NT2/D1 (cell line): ENCODE measurements around the gene PMAIP1.
A peak's percentile ranks its signal among the peaks of the same experiment; 100 is the strongest.

Experiments
- DNase-seq: peaks from one replicate; pipeline ENCODE4 v3.0.0-alpha.2; 2011; ENCODE audit warnings: low read depth, low spot score
- H3K27me3 ChIP-seq: 2 replicates; pipeline ENCODE4 v1.6.0; 2011; ENCODE audit warnings: mild to moderate bottlenecking; ENCODE audit not compliant: insufficient read length, insufficient read depth
- H3K36me3 ChIP-seq: 2 replicates; pipeline ENCODE4 v1.6.1; 2011; ENCODE audit warnings: mild to moderate bottlenecking, low read length, mixed read lengths; ENCODE audit not compliant: insufficient read depth, insufficient read length
- H3K4me1 ChIP-seq: 2 replicates; pipeline ENCODE4 v1.5.1; 2011; ENCODE audit not compliant: insufficient read depth, insufficient read length
- H3K4me3 ChIP-seq: 2 replicates; pipeline ENCODE4 v1.5.1; 2011; ENCODE audit warnings: low read depth; ENCODE audit not compliant: insufficient read length
- H3K9ac ChIP-seq: 2 replicates; pipeline ENCODE4 v1.6.0; 2011; ENCODE audit warnings: low read depth; ENCODE audit not compliant: insufficient read length
- H3K9me3 ChIP-seq: 2 replicates; pipeline ENCODE4 v1.5.1; 2011; ENCODE audit warnings: mild to moderate bottlenecking, low read length; ENCODE audit not compliant: insufficient read depth
- SUZ12 ChIP-seq: IDR thresholded peaks from 2 replicates; pipeline ENCODE4 v1.6.1; 2011; ENCODE audit not compliant: insufficient read length, insufficient read depth; ENCODE audit errors: extremely low read depth
- YY1 ChIP-seq: IDR thresholded peaks from 2 replicates; pipeline ENCODE4 v1.6.1; 2011; ENCODE audit not compliant: insufficient read length, insufficient read depth
- ZNF274 ChIP-seq: IDR thresholded peaks from 2 replicates; pipeline ENCODE4 v1.6.1; 2011; ENCODE audit warnings: mild to moderate bottlenecking, low read depth, low read length

Gene PMAIP1

GRCh38 chr18:59902131-59902992, 2.6 kb downstream of the PMAIP1 start:
- Histone ChIP-seq H3K36me3 (peaks cover 20% of the 10 kb centered on the region), H3K4me3 (peak overlapping the region; percentile 83), H3K4me1 (no peaks in the 10 kb centered on the region), H3K9ac (no peak overlapping the region), H3K27me3 (no peaks in the 10 kb centered on the region), H3K9me3 (no peaks in the 10 kb centered on the region)
- no peak for DNase-seq
- TF ChIP-seq SUZ12 (no peak), YY1 (no peak), ZNF274 (no peak)

- H3K4me3 ChIP-seq = no peak overlapping the region
- no peaks in the 10 kb centered on the region for H3K9me3 ChIP-seq
- H3K9ac ChIP-seq = no peak overlapping the region
- H3K36me3 ChIP-seq = peaks cover 20% of the 10 kb centered on the region
- TF ChIP-seq ZNF274 (no peak), YY1 (no peak), SUZ12 (no peak)
- DNase-seq = no peak
- no peaks in the 10 kb centered on the region for H3K27me3 ChIP-seq
- no peaks in the 10 kb centered on the region for H3K4me1 ChIP-seq
These were observed 3.3 kb downstream of the PMAIP1 start for GRCh38 chr18:59902993-59903610.

- no peaks in the 10 kb centered on the region for H3K9me3 ChIP-seq
- H3K36me3 ChIP-seq = peaks cover 20% of the 10 kb centered on the region
- no peak for TF ChIP-seq ZNF274
- no peak for TF ChIP-seq YY1
- TF ChIP-seq SUZ12 = no peak
- no peak overlapping the region for H3K4me3 ChIP-seq
- no peak for DNase-seq
- H3K4me1 ChIP-seq = no peaks in the 10 kb centered on the region
- no peaks in the 10 kb centered on the region for H3K27me3 ChIP-seq
- H3K9ac ChIP-seq = no peak overlapping the region
These were observed 4.3 kb downstream of the PMAIP1 start for GRCh38 chr18:59904011-59904601.

- Histone ChIP-seq H3K4me1 (no peaks in the 10 kb centered on the region), H3K36me3 (peaks cover 20% of the 10 kb centered on the region), H3K4me3 (no peak overlapping the region), H3K9ac (no peak overlapping the region), H3K27me3 (no peaks in the 10 kb centered on the region), H3K9me3 (no peaks in the 10 kb centered on the region)
- TF ChIP-seq ZNF274 (no peak), YY1 (no peak), SUZ12 (no peak)
- DNase-seq = no peak
These were observed 5.9 kb downstream of the PMAIP1 start for GRCh38 chr18:59905686-59906091.

- no peak for TF ChIP-seq SUZ12
- TF ChIP-seq ZNF274 = no peak
- TF ChIP-seq YY1 = no peak
- Histone ChIP-seq H3K27me3 (no peaks in the 10 kb centered on the region), H3K9ac (no peak overlapping the region), H3K4me1 (no peaks in the 10 kb centered on the region), H3K36me3 (peaks cover 20% of the 10 kb centered on the region), H3K9me3 (no peaks in the 10 kb centered on the region), H3K4me3 (no peak overlapping the region)
- DNase-seq = no peak
These were observed 6.4 kb downstream of the PMAIP1 start for GRCh38 chr18:59906203-59906602.

GRCh38 chr18:59907172-59907571, 7.4 kb downstream of the PMAIP1 start:
- no peak for DNase-seq
- Histone ChIP-seq H3K9ac (no peak overlapping the region), H3K4me3 (no peak overlapping the region), H3K27me3 (no peaks in the 10 kb centered on the region), H3K9me3 (no peaks in the 10 kb centered on the region), H3K4me1 (no peaks in the 10 kb centered on the region), H3K36me3 (peaks cover 20% of the 10 kb centered on the region)
- TF ChIP-seq YY1 = no peak
- no peak for TF ChIP-seq SUZ12
- no peak for TF ChIP-seq ZNF274

- no peak for DNase-seq
- H3K27me3 ChIP-seq = no peaks in the 10 kb centered on the region
- H3K4me3 ChIP-seq = no peak overlapping the region
- TF ChIP-seq ZNF274 (no peak), YY1 (no peak), SUZ12 (no peak)
- peaks cover 16% of the 10 kb centered on the region for H3K36me3 ChIP-seq
- H3K9me3 ChIP-seq = 0 out of 2 replicates have a peak, but pooled peaks cover under 1% of the 10 kb centered on the region
- no peaks in the 10 kb centered on the region for H3K4me1 ChIP-seq
- H3K9ac ChIP-seq = no peak overlapping the region
These were observed 7.9 kb downstream of the PMAIP1 start for GRCh38 chr18:59907660-59908059.
